ENCODE results near the gene TSPAN14. TPM values are rescaled to one million over a fixed set of nuclear protein-coding genes. Genes with fewer than 3 reads are reported as not detected.

TSPAN14 gene
- total RNA-seq, 1 donor from 2014 or later: 111 TPM

GRCh38 chr10:80539421-80540031, 85.4 kb downstream of the TSPAN14 start:
- H3K4me1 Mint-ChIP-seq (ENCODE audit: unreplicated experiment): peaks cover 8% of the 10 kb centered on the region

GRCh38 chr10:80540136-80540535, 86.0 kb downstream of the TSPAN14 start:
- Mint-ChIP-seq H3K27me3 (peaks cover 3% of the 10 kb centered on the region), H3K27ac (no peak overlapping the region), H3K36me3 (peaks cover 3% of the 10 kb centered on the region), H3K9me3 (no peaks in the 10 kb centered on the region), H3K4me3 (no peak overlapping the region), H3K4me1 (ENCODE audit: unreplicated experiment) (peaks cover 8% of the 10 kb centered on the region)
- TF ChIP-seq CTCF (conservative IDR thresholded peaks at IDR 0.05): no peak
- no peak for DNase-seq (ENCODE audit: extremely low spot score, unreplicated experiment)

More at GRCh38 chr10:80539421-80540031, 85.4 kb downstream of the TSPAN14 start:
- no peak for TF ChIP-seq CTCF (conservative IDR thresholded peaks at IDR 0.05)
- peak; percentile 47 for DNase-seq (ENCODE audit: extremely low spot score, unreplicated experiment)
- Mint-ChIP-seq H3K27ac (no peak overlapping the region), H3K4me3 (no peak overlapping the region), H3K9me3 (no peaks in the 10 kb centered on the region), H3K27me3 (peaks cover 3% of the 10 kb centered on the region), H3K36me3 (peaks cover 3% of the 10 kb centered on the region)

DNA sequence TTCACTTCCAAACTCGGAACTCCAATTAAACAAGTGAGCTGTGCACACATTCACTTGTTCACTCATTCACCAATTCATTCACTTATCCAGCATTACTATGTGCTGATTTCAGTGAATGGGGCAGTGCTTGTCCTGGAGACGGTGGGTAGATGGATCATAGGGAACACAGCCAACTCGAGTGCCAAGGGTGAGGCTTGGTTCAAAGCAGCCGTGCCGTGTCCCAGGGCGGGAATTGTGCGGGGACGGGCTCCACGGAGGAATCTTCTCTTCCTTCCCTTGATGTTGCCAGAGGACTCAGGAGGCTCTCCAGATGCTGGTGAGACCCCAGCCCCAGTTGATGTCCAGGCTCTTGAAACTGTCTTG, 86.5 kb downstream of the TSPAN14 start:
- no peak for DNase-seq (ENCODE audit: extremely low spot score, unreplicated experiment)
- H3K36me3 Mint-ChIP-seq: peaks cover under 1% of the 10 kb centered on the region
- peaks cover 7% of the 10 kb centered on the region for H3K27me3 Mint-ChIP-seq
- no peak overlapping the region for H3K4me3 Mint-ChIP-seq
- no peak overlapping the region for H3K27ac Mint-ChIP-seq
- no peaks in the 10 kb centered on the region for H3K9me3 Mint-ChIP-seq
- TF ChIP-seq CTCF (conservative IDR thresholded peaks at IDR 0.05): no peak
- H3K4me1 Mint-ChIP-seq (ENCODE audit: unreplicated experiment): peaks cover 8% of the 10 kb centered on the region

GRCh38 chr10:80540981-80541750, 87.1 kb downstream of the TSPAN14 start:
- H3K4me3 Mint-ChIP-seq: no peak overlapping the region
- DNase-seq (ENCODE audit: extremely low spot score, unreplicated experiment): no peak
- peaks cover 8% of the 10 kb centered on the region for H3K4me1 Mint-ChIP-seq (ENCODE audit: unreplicated experiment)
- no peaks in the 10 kb centered on the region for H3K36me3 Mint-ChIP-seq
- H3K27me3 Mint-ChIP-seq: peaks cover 8% of the 10 kb centered on the region
- H3K27ac Mint-ChIP-seq: no peak overlapping the region
- no peak for TF ChIP-seq CTCF (conservative IDR thresholded peaks at IDR 0.05)
- H3K9me3 Mint-ChIP-seq: no peaks in the 10 kb centered on the region

DNA sequence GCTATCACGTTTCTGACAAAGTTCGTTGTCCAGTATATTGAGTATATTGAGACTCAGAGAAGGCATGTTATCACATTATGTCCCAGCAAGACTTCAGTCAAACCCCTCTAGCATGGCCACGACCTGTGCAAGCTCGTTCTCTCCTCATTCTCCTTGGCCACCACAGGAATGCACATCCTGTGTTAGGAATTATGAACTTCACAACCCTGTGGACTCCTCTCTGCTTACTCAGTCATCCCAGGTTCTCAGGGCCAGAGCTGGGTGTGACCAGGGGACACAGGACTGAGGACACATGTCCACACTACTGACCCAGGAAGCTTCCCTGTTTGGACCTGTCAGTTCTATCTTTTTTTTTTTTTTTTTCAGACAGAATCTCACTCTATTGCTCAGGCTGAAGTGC, 87.9 kb downstream of the TSPAN14 start:
- Mint-ChIP-seq H3K27me3 (peaks cover 8% of the 10 kb centered on the region), H3K4me1 (ENCODE audit: unreplicated experiment) (peaks cover 4% of the 10 kb centered on the region), H3K4me3 (no peak overlapping the region), H3K9me3 (no peaks in the 10 kb centered on the region), H3K27ac (no peak overlapping the region), H3K36me3 (no peaks in the 10 kb centered on the region)
- TF ChIP-seq CTCF (conservative IDR thresholded peaks at IDR 0.05): no peak
- no peak for DNase-seq (ENCODE audit: extremely low spot score, unreplicated experiment)

Measured in type B pancreatic cell (in vitro differentiated cells).